D721Med (cell line): ENCODE results near the gene TCERG1L.
"Not testable (repeated sequence)": the region's sequence is repeated elsewhere in the genome, so short reads cannot be mapped to it uniquely, and the experiment has no call there.

Source experiments
- DNase-seq: peaks from one replicate; pipeline ENCODE4 v3.0.0; 2011; ENCODE audit warnings: low spot score; ENCODE audit not compliant: insufficient read length
- FAIRE-seq: peaks from 2 replicates; lab custom pipeline; 2011; peaks lifted over from hg19 to GRCh38; lab: Jason Lieb, UNC
- TF ChIP-seq, protein P1 (sequence below): IDR thresholded peaks from 2 replicates; pipeline ENCODE4 v1.5.1; 2012; ENCODE audit warnings: mild to moderate bottlenecking, control low read depth; ENCODE audit not compliant: insufficient read depth; ENCODE audit errors: missing control alignments

The TCERG1L gene

GRCh38 chr10:131141645-131142516 is 169.6 kb downstream of the TCERG1L start:
- FAIRE-seq (no peak), DNase-seq (no peak)
- TF ChIP-seq, protein P1, sequence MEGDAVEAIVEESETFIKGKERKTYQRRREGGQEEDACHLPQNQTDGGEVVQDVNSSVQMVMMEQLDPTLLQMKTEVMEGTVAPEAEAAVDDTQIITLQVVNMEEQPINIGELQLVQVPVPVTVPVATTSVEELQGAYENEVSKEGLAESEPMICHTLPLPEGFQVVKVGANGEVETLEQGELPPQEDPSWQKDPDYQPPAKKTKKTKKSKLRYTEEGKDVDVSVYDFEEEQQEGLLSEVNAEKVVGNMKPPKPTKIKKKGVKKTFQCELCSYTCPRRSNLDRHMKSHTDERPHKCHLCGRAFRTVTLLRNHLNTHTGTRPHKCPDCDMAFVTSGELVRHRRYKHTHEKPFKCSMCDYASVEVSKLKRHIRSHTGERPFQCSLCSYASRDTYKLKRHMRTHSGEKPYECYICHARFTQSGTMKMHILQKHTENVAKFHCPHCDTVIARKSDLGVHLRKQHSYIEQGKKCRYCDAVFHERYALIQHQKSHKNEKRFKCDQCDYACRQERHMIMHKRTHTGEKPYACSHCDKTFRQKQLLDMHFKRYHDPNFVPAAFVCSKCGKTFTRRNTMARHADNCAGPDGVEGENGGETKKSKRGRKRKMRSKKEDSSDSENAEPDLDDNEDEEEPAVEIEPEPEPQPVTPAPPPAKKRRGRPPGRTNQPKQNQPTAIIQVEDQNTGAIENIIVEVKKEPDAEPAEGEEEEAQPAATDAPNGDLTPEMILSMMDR: no peak

- no peak for FAIRE-seq
- TF ChIP-seq, protein P1: no peak
- no peak for DNase-seq
Observed at GRCh38 chr10:131141207-131141606, 170.3 kb downstream of the TCERG1L start.

DNA sequence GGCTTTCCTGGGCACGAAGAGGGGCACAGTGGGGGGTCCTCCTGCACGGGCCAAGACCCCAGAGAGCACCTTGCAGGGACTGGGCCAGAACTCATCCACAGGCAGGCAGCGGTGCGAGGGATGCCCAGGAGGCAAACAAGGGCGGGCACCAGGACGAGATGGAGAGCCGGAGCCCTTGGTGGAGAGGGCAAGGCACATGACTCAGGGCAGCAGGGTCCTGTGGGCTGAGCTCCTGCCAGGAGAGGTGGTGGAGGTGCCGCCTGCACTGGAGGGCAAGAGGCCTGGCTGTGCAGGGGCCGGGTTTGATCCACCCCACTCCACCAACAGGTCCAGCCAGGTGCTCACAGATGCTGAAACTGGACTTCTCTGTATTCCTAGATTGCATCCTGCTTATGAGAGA is 170.9 kb downstream of the TCERG1L start:
- DNase-seq: no peak
- FAIRE-seq: no peak
- TF ChIP-seq, protein P1: no peak

GRCh38 chr10:131137223-131137622 is 174.3 kb downstream of the TCERG1L start:
- TF ChIP-seq, protein P1: no peak
- FAIRE-seq (no peak), DNase-seq (no peak)

DNA sequence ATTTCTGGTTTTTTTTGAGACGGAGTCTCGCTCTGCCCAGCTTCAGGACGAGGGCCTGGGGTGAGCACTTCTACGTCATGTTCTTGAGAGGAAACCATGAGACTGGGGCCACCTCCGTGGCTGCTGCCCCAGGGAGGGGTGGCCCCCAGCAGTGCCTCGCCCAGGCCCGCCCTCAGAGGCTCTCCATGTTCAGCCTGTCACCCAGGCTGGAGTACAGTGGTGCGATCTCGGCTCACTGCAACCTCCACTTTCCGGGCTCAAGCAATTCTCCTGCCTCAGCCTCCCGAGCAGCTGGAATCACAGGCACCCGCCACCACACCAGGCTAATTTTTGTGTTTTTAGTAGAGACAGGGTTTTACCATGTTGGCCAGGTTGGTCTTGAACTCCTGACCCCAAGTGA is 175.2 kb downstream of the TCERG1L start:
- not testable (repeated sequence) for DNase-seq, FAIRE-seq

DNA sequence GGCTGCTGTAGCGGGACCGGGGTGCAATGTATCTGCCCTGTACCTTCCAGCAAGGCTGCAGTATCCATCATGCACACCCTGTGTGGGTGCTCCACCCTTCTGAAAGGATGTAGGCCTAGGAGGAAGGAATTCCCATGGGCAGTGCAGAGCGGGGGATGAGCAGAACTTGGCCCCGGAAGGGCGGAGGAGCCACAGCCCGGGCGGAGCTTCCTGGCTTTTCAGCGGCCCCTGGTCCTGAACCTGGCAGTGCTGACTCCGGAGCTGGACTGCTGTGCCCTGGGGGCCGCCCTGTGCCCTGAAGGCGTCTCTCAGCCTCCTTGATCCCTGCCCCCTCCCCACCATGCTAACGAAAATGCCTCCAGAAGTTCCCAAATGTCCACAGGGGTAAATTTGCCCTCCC is 175.8 kb downstream of the TCERG1L start:
- FAIRE-seq (no peak), DNase-seq (no peak)
- TF ChIP-seq, protein P1: no peak

- no peak for DNase-seq
- no peak for FAIRE-seq
- TF ChIP-seq, protein P1: no peak
Observed at GRCh38 chr10:131134651-131135050, 176.9 kb downstream of the TCERG1L start.
